22Rv1 (cell line): ENCODE results near the gene ANO2.

Experiments used
- ZFX ChIP-seq: fragments of 450-650 bp; IDR thresholded peaks from 2 replicates; pipeline ENCODE4 v1.6.1; 2017; ENCODE audit warnings: antibody characterized with exemption, borderline replicate concordance
- TF ChIP-seq, protein P1 (sequence below): fragments of 450-650 bp; IDR thresholded peaks from 2 replicates; pipeline ENCODE4 v1.5.1; 2017; ENCODE audit warnings: mild to moderate bottlenecking

DNA sequence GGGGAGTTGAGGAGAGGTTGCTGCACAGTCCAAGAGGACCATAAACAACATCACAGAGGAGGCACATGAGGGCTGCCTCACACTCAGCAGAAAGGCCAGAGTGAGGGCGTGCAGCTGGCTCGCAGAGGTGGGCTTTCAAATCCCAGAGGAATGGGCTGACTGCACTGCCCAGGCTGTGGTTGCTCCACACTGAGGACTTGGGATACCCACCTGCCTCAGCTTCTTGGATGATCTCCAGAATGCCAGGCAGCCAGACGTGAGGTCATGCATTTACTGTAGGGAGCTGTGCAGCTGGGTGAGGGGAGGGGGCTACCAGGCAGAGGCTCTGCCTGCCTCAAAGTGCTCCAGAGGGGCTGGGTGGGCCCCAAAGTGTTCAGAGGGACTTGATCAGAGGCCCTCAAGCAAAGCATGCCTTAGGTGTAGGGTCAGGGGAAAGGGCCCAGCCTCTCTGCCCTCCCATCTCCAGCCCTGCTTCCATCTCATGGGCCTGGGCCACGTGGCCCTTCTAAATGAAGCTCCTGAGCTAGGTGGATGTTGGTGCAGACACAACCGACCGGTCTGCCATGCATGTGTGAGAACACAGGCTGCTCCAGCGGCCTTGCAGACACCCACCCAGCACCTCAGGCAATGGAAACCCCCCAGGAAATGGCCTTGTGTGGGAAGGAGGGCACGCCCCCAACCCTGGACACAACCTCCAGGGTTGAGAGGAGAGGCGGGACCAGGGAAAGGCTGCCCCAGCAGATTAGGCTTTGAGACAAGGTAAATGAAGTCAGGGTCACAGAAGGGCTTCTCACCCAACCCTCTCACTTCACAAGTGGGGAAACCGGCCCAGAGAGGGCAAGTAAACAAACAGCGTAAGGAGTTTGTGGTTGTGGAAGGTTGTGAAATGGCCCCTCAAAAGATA lies 422.4 kb downstream of the ANO2 start:
- TF ChIP-seq, protein P1, sequence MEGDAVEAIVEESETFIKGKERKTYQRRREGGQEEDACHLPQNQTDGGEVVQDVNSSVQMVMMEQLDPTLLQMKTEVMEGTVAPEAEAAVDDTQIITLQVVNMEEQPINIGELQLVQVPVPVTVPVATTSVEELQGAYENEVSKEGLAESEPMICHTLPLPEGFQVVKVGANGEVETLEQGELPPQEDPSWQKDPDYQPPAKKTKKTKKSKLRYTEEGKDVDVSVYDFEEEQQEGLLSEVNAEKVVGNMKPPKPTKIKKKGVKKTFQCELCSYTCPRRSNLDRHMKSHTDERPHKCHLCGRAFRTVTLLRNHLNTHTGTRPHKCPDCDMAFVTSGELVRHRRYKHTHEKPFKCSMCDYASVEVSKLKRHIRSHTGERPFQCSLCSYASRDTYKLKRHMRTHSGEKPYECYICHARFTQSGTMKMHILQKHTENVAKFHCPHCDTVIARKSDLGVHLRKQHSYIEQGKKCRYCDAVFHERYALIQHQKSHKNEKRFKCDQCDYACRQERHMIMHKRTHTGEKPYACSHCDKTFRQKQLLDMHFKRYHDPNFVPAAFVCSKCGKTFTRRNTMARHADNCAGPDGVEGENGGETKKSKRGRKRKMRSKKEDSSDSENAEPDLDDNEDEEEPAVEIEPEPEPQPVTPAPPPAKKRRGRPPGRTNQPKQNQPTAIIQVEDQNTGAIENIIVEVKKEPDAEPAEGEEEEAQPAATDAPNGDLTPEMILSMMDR: no peak
- no peak for TF ChIP-seq ZFX
